CD14-positive monocyte (primary cell): ENCODE data around the gene SLC39A9. TPM values are rescaled to one million over a fixed set of nuclear protein-coding genes. Genes with fewer than 3 reads are reported as not detected.

ENCODE experiments used
- DNase-seq, 3 donors: peaks; one replicate each; pipeline ENCODE4 v3.0.0-alpha.2; 2011 to 2022
- H2AFZ ChIP-seq: 2 replicates; pipeline ENCODE4 v1.6.0; 2012; ENCODE audit warnings: mild to moderate bottlenecking, low read depth, low read length, inconsistent platforms; ENCODE audit not compliant: insufficient read depth, poor library complexity, severe bottlenecking
- H3K27ac ChIP-seq, 2 donors: 1 replicate in 1 of 2; 2 replicates in 1 of 2; pipeline ENCODE4 v1.5.1; 2012 to 2013; ENCODE audit warnings: low read length in 2 of 2, control low read depth in 1 of 2, inconsistent platforms in 1 of 2, low read depth in 1 of 2, mild to moderate bottlenecking in 1 of 2
- H3K27me3 ChIP-seq, 2 donors: one replicate each; pipeline versions ENCODE4 v1.6.0 to v1.6.1; 2011 to 2013; ENCODE audit warnings: low read length in 2 of 2; ENCODE audit not compliant: control insufficient read depth in 2 of 2, insufficient read depth in 2 of 2
- H3K36me3 ChIP-seq, 2 donors: replicated peaks in 1 of 2; 1 replicate in 1 of 2; 2 replicates in 1 of 2; pipeline versions ENCODE4 v1.5.1 to v1.6.1; 2012 to 2013; ENCODE audit warnings: low read length in 2 of 2, control low read depth in 1 of 2, inconsistent platforms in 1 of 2, mild to moderate bottlenecking in 1 of 2; ENCODE audit not compliant: insufficient read depth in 2 of 2, control insufficient read depth in 1 of 2
- H3K4me1 ChIP-seq, 2 donors: 1 replicate in 1 of 2; 2 replicates in 1 of 2; pipeline versions ENCODE4 v1.5.1 to v1.6.1; 2012 to 2013; ENCODE audit warnings: low read length in 2 of 2, control low read depth in 1 of 2, inconsistent platforms in 1 of 2, mild to moderate bottlenecking in 1 of 2, moderate library complexity in 1 of 2; ENCODE audit not compliant: insufficient read depth in 2 of 2, control insufficient read depth in 1 of 2
- H3K4me2 ChIP-seq: replicated peaks from 2 replicates; pipeline ENCODE3; 2012; ENCODE audit warnings: low read length, moderate library complexity, mild to moderate bottlenecking; ENCODE audit not compliant: poor library complexity, severe bottlenecking; ENCODE audit errors: extremely low read depth
- H3K4me3 ChIP-seq, 3 experiments: fragments of 200-600 bp in 1 of 3; sonication (generic) in 1 of 3; replicated peaks in 1 of 3; 1 replicate in 2 of 3; 2 replicates in 1 of 3; pipeline ENCODE4 v1.5.1; 2011 to 2013; ENCODE audit warnings: low read length in 3 of 3, mild to moderate bottlenecking in 3 of 3, control low read depth in 2 of 3, low read depth in 2 of 3, inconsistent platforms in 1 of 3, moderate library complexity in 1 of 3
- H3K79me2 ChIP-seq: 2 replicates; pipeline ENCODE4 v1.6.0; 2012; ENCODE audit warnings: mild to moderate bottlenecking, control low read depth, inconsistent platforms, low read length, moderate library complexity; ENCODE audit not compliant: insufficient read depth
- H3K9ac ChIP-seq: 2 replicates; pipeline ENCODE4 v1.6.0; 2017; ENCODE audit warnings: low read length, mild to moderate bottlenecking; ENCODE audit not compliant: insufficient read depth, poor library complexity, severe bottlenecking
- H3K9me3 ChIP-seq, 2 donors: replicated peaks in 1 of 2; 1 replicate in 1 of 2; 2 replicates in 1 of 2; pipeline versions ENCODE4 v1.5.1 to v1.6.1; 2012 to 2013; ENCODE audit warnings: low read length in 2 of 2, control low read depth in 1 of 2; ENCODE audit not compliant: control insufficient read depth in 1 of 2, insufficient read depth in 1 of 2
- H4K20me1 ChIP-seq: 2 replicates; pipeline ENCODE4 v1.6.0; 2012; ENCODE audit warnings: mild to moderate bottlenecking, low read length, control low read depth, moderate library complexity; ENCODE audit not compliant: insufficient read depth
- H3K27ac Mint-ChIP-seq, 7 donors: one replicate each; pipeline ENCODE4 v1.8.0; 2020; ENCODE audit warnings: mild to moderate bottlenecking in 7 of 7, mixed read lengths in 7 of 7, moderate library complexity in 6 of 7, inconsistent platforms in 2 of 7
- H3K27me3 Mint-ChIP-seq, 3 donors: one replicate each; pipeline ENCODE4 v1.8.0; 2021 to 2022; ENCODE audit warnings: low read depth in 3 of 3, mild to moderate bottlenecking in 3 of 3, mixed read lengths in 3 of 3, moderate library complexity in 3 of 3, inconsistent platforms in 1 of 3
- H3K36me3 Mint-ChIP-seq, 2 donors: one replicate each; pipeline ENCODE4 v1.8.0; 2020; ENCODE audit warnings: mixed read lengths in 2 of 2, inconsistent platforms in 1 of 2, mild to moderate bottlenecking in 1 of 2
- H3K4me1 Mint-ChIP-seq: one replicate; pipeline ENCODE4 v1.8.0; 2020; ENCODE audit warnings: mild to moderate bottlenecking, mixed read lengths
- H3K4me3 Mint-ChIP-seq, 2 donors: one replicate each; pipeline ENCODE4 v1.8.0; 2020; ENCODE audit warnings: mild to moderate bottlenecking in 2 of 2, mixed read lengths in 2 of 2, moderate library complexity in 1 of 2
- H3K9me3 Mint-ChIP-seq, 7 donors: one replicate each; pipeline ENCODE4 v1.8.0; 2020 to 2022; ENCODE audit warnings: mixed read lengths in 7 of 7, mild to moderate bottlenecking in 6 of 7, moderate library complexity in 6 of 7, inconsistent platforms in 2 of 7
- WGBS: methylation state at CpG from one replicate; pipeline ENCODE4 v1.1.5; 2013; ENCODE audit warnings: missing lambda C conversion rate; ENCODE audit not compliant: insufficient coverage; 5-methylcytosine and 5-hydroxymethylcytosine counted together
- intact Hi-C, 2 donors: fragments of 100-400 bp; cut with micrococcal nuclease; formaldehyde crosslinking; loops; one replicate each; pipeline versions ENCODE4 v1.15.0 to v1.15.1; 2023
- polyA plus RNA-seq, 3 donors: library from polyadenylated mRNA; depleted of rRNA in 1 of 3; unstranded in 2 of 3; stranded (reverse) in 1 of 3; fragments of 300-500 nt in 2 of 3; fragments of >200 nt in 1 of 3; fragmentation: Illumina TruSeq in 2 of 3; gene quantifications; 1 replicate in 2 of 3; 2 replicates in 1 of 3; pipeline ENCODE4 v1.2.3, GENCODE V29; 2012 to 2021
- TF ChIP-seq, protein P1 (sequence below): fragments of 200-600 bp; IDR thresholded peaks from one replicate; pipeline ENCODE4 v1.8.0; 2022; ENCODE audit warnings: antibody characterized with exemption, mild to moderate bottlenecking

SLC39A9 gene
- polyA plus RNA-seq, 3 donors: 28.6 to 44.2 (median 37.6) TPM

DNA sequence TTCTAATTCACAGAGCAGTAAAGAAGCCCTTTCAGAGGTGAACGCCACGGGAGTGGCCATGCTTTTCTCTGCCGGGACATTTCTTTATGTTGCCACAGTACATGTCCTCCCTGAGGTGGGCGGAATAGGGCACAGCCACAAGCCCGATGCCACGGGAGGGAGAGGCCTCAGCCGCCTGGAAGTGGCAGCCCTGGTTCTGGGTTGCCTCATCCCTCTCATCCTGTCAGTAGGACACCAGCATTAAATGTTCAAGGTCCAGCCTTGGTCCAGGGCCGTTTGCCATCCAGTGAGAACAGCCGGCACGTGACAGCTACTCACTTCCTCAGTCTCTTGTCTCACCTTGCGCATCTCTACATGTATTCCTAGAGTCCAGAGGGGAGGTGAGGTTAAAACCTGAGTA, 59.9 kb downstream of the SLC39A9 start:
- Histone ChIP-seq H3K79me2 (no peaks in the 10 kb centered on the region), H2AFZ (no peak overlapping the region), H3K4me1 (no peaks in the 10 kb centered on the region), H3K4me3 (no peak overlapping the region), H3K27ac (peak overlapping the region in 1 of 2 donors; percentile 32), H3K9ac (no peak overlapping the region), H3K4me2 (no peak overlapping the region), H4K20me1 (no peaks in the 10 kb centered on the region), H3K36me3 (peaks cover 68 to 88% of the 10 kb centered on the region in 2 donors), H3K9me3 (no peaks in the 10 kb centered on the region), H3K27me3 (no peaks in the 10 kb centered on the region)
- Mint-ChIP-seq H3K27ac (peak overlapping the region in 6 of 7 donors; percentile 9 to 73 (median 38)), H3K9me3 (no peaks in the 10 kb centered on the region), H3K36me3 (peaks cover 69 to 82% of the 10 kb centered on the region in 2 donors), H3K4me3 (no peak overlapping the region), H3K4me1 (no peaks in the 10 kb centered on the region), H3K27me3 (peaks cover 0 to 1% (median 0%) of the 10 kb centered on the region in 3 donors)
- TF ChIP-seq, protein P1, sequence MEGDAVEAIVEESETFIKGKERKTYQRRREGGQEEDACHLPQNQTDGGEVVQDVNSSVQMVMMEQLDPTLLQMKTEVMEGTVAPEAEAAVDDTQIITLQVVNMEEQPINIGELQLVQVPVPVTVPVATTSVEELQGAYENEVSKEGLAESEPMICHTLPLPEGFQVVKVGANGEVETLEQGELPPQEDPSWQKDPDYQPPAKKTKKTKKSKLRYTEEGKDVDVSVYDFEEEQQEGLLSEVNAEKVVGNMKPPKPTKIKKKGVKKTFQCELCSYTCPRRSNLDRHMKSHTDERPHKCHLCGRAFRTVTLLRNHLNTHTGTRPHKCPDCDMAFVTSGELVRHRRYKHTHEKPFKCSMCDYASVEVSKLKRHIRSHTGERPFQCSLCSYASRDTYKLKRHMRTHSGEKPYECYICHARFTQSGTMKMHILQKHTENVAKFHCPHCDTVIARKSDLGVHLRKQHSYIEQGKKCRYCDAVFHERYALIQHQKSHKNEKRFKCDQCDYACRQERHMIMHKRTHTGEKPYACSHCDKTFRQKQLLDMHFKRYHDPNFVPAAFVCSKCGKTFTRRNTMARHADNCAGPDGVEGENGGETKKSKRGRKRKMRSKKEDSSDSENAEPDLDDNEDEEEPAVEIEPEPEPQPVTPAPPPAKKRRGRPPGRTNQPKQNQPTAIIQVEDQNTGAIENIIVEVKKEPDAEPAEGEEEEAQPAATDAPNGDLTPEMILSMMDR: no peak
- intact Hi-C loops: no loop called here
- 94% methylated on average over 8 of the region's 11 CpGs for WGBS
- no peak for DNase-seq

DNA sequence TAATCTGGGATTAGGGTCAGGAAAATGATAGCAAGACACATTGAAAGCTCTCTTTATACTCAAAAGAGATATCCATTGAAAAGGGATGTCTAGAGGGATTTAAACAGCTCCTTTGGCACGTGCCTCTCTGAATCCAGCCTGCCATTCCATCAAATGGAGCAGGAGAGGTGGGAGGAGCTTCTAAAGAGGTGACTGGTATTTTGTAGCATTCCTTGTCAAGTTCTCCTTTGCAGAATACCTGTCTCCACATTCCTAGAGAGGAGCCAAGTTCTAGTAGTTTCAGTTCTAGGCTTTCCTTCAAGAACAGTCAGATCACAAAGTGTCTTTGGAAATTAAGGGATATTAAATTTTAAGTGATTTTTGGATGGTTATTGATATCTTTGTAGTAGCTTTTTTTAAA, 60.6 kb downstream of the SLC39A9 start:
- Histone ChIP-seq H3K9ac (no peak overlapping the region), H3K9me3 (no peaks in the 10 kb centered on the region), H3K79me2 (no peaks in the 10 kb centered on the region), H3K36me3 (peaks cover 65 to 81% of the 10 kb centered on the region in 2 donors), H3K27me3 (no peaks in the 10 kb centered on the region), H3K4me1 (no peaks in the 10 kb centered on the region), H3K4me2 (no peak overlapping the region), H4K20me1 (no peaks in the 10 kb centered on the region), H3K27ac (no peak overlapping the region), H2AFZ (no peak overlapping the region), H3K4me3 (no peak overlapping the region)
- Mint-ChIP-seq H3K4me1 (no peaks in the 10 kb centered on the region), H3K9me3 (no peaks in the 10 kb centered on the region), H3K4me3 (no peak overlapping the region), H3K27me3 (peaks cover 0 to 1% (median 0%) of the 10 kb centered on the region in 3 donors), H3K27ac (peak overlapping the region in 4 of 7 donors; percentile 42 to 75 (median 58)), H3K36me3 (peaks cover 65 to 76% of the 10 kb centered on the region in 2 donors)
- TF ChIP-seq, protein P1: no peak
- intact Hi-C loops: no loop called here
- no peak for DNase-seq
- WGBS: no CpG with 5 or more reads among the region's 1 CpG
